GM12878 (cell line): ENCODE data around the gene HS3ST3B1.

Experiments used
- CBFB ChIP-seq: IDR thresholded peaks from 2 replicates; pipeline ENCODE4 v1.6.1; 2016; ENCODE audit warnings: antibody characterized with exemption, low read depth
- EZH2 ChIP-seq: IDR thresholded peaks from 2 replicates; pipeline ENCODE4 v1.6.1; 2012; ENCODE audit warnings: low read depth, mild to moderate bottlenecking, control low read depth, inconsistent platforms, low read length, borderline replicate concordance; ENCODE audit not compliant: control insufficient read depth
- GABPA ChIP-seq: IDR thresholded peaks from 2 replicates; pipeline ENCODE4 v1.6.1; 2014; ENCODE audit warnings: antibody characterized with exemption, low read depth, mild to moderate bottlenecking, inconsistent platforms
- MAX ChIP-seq: IDR thresholded peaks from 2 replicates; pipeline ENCODE4 v1.6.1; 2012; ENCODE audit warnings: low read depth, low read length, improper control_type of control experiment
- PKNOX1 ChIP-seq: fragments of 450-650 bp; IDR thresholded peaks from 2 replicates; pipeline ENCODE4 v1.6.1; 2016; ENCODE audit warnings: mild to moderate bottlenecking
- POLR2A ChIP-seq: IDR thresholded peaks from 2 replicates; pipeline ENCODE4 v1.6.1; 2011; ENCODE audit warnings: low read depth, mild to moderate bottlenecking, low read length
- POU2F2 ChIP-seq: IDR thresholded peaks from 3 replicates; pipeline ENCODE4 v1.6.1; 2011; ENCODE audit warnings: low read depth, mild to moderate bottlenecking, low read length, borderline replicate concordance
- SMARCA5 ChIP-seq: fragments of 450-650 bp; IDR thresholded peaks from 2 replicates; pipeline ENCODE4 v1.6.1; 2017; ENCODE audit warnings: mild to moderate bottlenecking
- STAT1 ChIP-seq: fragments of 450-650 bp; conservative IDR thresholded peaks from 2 replicates; pipeline ENCODE4 v1.6.1; 2014; ENCODE audit warnings: antibody characterized with exemption, mild to moderate bottlenecking
- TF ChIP-seq, protein P1 (sequence below), 3 experiments: IDR thresholded peaks in 2 of 3; conservative IDR thresholded peaks in 1 of 3; 2 replicates each; pipeline ENCODE4 v1.5.1; 2011; ENCODE audit warnings: low read depth in 3 of 3, low read length in 3 of 3, mild to moderate bottlenecking in 3 of 3, control low read depth in 2 of 3, moderate library complexity in 2 of 3, inconsistent platforms in 1 of 3, mixed read lengths in 1 of 3; ENCODE audit not compliant: control insufficient read depth in 2 of 3, insufficient read depth in 1 of 3; ENCODE audit errors: extremely low read depth in 1 of 3

GRCh38 chr17:14281530-14281929, 19.4 kb upstream of the HS3ST3B1 start:
- TF ChIP-seq SMARCA5: no peak
- no peak for TF ChIP-seq PKNOX1
- TF ChIP-seq STAT1: no peak
- TF ChIP-seq, protein P1, sequence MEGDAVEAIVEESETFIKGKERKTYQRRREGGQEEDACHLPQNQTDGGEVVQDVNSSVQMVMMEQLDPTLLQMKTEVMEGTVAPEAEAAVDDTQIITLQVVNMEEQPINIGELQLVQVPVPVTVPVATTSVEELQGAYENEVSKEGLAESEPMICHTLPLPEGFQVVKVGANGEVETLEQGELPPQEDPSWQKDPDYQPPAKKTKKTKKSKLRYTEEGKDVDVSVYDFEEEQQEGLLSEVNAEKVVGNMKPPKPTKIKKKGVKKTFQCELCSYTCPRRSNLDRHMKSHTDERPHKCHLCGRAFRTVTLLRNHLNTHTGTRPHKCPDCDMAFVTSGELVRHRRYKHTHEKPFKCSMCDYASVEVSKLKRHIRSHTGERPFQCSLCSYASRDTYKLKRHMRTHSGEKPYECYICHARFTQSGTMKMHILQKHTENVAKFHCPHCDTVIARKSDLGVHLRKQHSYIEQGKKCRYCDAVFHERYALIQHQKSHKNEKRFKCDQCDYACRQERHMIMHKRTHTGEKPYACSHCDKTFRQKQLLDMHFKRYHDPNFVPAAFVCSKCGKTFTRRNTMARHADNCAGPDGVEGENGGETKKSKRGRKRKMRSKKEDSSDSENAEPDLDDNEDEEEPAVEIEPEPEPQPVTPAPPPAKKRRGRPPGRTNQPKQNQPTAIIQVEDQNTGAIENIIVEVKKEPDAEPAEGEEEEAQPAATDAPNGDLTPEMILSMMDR (IDR thresholded peaks at IDR 0.05 in 2 of 3, conservative IDR thresholded peaks at IDR 0.05 in 1 of 3; ENCODE audit: control insufficient read depth in 2 of 3, extremely low read depth in 1 of 3, insufficient read depth in 1 of 3, low read depth in 3 of 3, low read length in 3 of 3): no peak
- no peak for TF ChIP-seq MAX
- TF ChIP-seq GABPA: no peak
- TF ChIP-seq POLR2A: no peak
- no peak for TF ChIP-seq CBFB
- TF ChIP-seq EZH2: no peak
- no peak for TF ChIP-seq POU2F2
